Stimulated activated CD4-positive, alpha-beta T cell treated with anti-CD3 and anti-CD28 coated beads, Interleukin-4, amount 100 ng/mL, for 48 hours (primary cell): ENCODE measurements around the gene MROH2B.

Experiments used
- DNase-seq, 2 donors: peaks; one replicate each; pipeline ENCODE4 v3.0.0-alpha.2; 2020; ENCODE audit warnings: low read depth in 2 of 2

MROH2B gene

DNA sequence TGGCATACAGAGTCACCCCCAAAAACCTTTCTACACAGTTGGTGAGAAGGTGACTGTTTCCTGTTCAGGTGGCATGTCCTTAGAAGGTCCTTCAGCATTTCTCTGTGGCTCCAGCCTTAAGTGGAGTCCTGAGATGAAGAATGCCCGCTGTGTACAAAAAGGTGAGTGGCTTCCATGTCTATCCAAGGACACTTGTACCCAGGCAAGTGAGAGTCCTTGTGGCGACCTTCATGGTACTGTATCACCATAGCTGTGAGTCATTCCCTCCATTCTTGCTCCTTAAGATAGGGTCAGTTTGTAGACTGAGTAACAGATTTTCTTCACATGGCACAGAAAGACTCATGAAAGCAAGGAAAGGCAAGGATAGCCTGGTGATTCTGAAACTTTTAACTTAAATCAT lies 98.7 kb downstream of the MROH2B start:
- DNase-seq = no peak

DNA sequence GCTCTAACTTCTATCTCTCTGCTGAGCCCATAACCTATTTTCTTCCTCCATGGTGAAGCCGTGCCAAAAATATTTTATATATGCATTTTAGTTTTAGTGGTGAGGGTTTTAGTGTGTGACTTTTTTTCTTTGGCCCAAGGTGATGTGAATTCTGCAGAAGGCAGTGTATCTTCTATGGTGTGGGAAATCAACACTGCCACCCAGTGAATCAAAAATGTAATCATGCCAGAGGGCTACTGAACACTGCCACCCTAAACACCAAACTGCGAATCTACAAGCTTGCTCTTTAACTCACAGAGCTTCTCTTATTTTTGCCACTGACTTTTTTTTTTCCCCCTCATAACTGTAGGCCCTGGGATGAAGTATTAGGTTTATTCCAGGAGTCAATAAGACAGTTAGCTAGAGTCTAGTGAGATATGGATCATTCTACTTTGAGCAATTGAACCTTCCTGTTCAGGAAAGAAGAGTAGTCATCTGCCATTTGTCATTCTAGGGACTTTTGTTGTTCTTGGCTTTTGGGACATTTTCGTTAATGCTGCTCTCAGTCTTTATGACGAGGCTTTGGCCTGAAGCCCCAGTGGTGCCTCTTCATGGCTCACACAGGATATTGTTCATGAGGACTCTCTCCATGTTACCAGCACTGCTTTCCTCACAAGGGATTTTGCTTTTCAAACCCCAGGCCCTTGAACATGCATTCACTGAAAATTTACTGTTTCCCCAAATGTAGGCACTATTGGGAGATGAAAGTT lies 108.8 kb downstream of the MROH2B start:
- no peak for DNase-seq

DNA sequence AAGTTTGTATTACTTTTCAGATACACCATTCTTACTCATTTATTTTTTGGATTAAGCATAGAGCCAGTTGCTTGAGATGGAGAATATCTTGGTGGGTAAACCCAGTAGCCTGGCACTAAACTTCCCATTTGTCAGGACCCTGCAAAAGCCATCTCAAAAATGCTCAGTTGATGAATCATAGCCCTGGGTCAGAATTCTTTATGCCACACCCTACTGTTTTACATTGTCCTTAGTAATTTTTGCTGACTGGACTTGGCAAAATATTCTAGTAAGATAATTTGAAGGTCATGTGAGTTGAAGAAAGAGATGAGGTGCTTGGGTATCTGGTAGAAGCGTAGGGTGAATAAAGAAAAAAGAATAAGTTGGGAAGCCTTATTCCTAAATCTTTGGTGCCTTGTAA lies 111.1 kb downstream of the MROH2B start:
- DNase-seq = no peak

DNA sequence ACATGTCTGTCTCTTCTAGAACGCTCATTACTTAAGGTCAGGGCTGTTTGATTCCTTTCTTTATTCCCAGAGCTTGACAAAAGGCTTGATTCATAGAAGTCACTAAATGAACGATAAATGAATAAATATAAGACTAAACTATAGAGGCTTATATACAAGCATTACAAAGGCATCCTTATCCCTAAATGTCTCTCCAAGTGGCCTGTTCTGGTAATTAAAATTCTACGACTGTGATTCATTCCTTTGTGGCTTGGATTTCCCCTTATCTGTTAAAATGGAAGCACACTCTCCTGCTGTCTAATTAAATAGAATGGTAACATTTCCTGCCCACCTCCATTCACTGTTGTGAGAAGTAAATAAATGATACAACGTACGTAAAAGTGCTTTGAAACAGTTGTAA lies 112.3 kb downstream of the MROH2B start:
- DNase-seq = no peak

DNA sequence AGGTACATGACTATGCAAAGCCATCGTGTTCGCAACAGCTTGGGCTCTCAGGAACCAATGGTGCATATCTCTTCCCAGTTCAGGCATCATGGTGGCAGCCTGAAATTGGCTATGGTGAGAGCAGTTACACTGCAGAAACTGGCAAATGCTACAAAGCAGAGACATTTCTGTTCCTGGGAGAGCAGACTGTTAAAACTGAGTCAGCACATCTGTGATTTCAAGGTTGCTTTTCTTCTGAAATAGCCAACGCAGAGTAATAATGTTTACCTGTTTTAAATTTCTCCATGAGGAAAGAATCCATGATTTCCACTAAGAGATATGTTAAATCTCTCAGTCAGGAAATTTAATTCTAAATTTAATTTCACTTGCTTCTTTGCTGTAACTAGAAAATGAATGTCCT lies 114.1 kb downstream of the MROH2B start:
- DNase-seq = no peak

DNA sequence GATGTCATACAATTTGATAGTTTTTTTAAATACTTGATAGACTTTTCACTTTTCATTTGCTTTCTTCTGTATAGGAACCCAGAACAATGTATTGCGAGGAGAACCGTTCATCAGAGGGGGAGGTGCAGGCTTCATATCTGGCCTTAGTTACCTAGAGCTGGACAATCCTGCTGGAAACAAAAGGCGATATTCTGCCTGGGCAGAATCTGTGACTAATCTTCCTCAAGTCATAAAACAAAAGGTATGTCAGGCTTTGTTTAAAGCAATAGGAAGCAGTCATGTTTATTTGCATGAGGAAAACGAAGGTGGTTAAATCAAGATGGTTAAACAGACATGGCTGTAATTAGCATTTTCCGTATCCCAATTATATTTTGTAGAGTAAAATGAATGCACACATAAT lies 115.8 kb downstream of the MROH2B start:
- DNase-seq = no peak
